ENCODE measurements around the gene TMTC3. TPM values are rescaled to one million over a fixed set of nuclear protein-coding genes. Genes with fewer than 3 reads are reported as not detected.

Gene TMTC3
- total and polyA plus RNA-seq, 7 experiments from 2014 or later, result 2.5 to 11.1 (median 6.8) TPM

GRCh38 chr12:88227263-88227662 is 85.2 kb downstream of the TMTC3 start:
- Histone ChIP-seq H3K27me3 (ENCODE audit: control insufficient read depth in 2 of 2, insufficient read depth in 2 of 2, low read length in 2 of 2) (no peaks in the 10 kb centered on the region), H3K4me3 (ENCODE audit: low read length) (no peak overlapping the region), H3K27ac (ENCODE audit: low read depth, low read length) (no peak overlapping the region), H3K4me1 (ENCODE audit: control insufficient read depth in 2 of 2, insufficient read depth in 2 of 2, low read length in 2 of 2) (no peaks in the 10 kb centered on the region), H3K36me3 (ENCODE audit: control insufficient read depth in 2 of 3, insufficient read depth in 3 of 3, low read length in 3 of 3) (no peaks in the 10 kb centered on the region), H3K9me3 (ENCODE audit: control insufficient read depth in 2 of 3, low read length in 3 of 3) (no peaks in the 10 kb centered on the region)
- H3K4me3 Mint-ChIP-seq, result peak overlapping the region in 1 of 10 donors; percentile 8
- no peak for ATAC-seq
- H3K4me1 Mint-ChIP-seq, result peaks cover 0 to 7% (median 5%) of the 10 kb centered on the region in 7 donors
- intact Hi-C loops (cut with micrococcal nuclease), result no loop called here
- H3K9me3 Mint-ChIP-seq, result peaks cover 0 to 11% (median 0%) of the 10 kb centered on the region in 11 donors
- H3K36me3 Mint-ChIP-seq, result peaks cover 0 to 11% (median 0%) of the 10 kb centered on the region in 5 donors
- DNase-seq, result peak in 1 of 9 donors; percentile 3
- POLR2A ChIA-PET, result no interaction called here
- no peaks in the 10 kb centered on the region for H3K27me3 Mint-ChIP-seq
- CTCF ChIA-PET, result no interaction called here
- peak overlapping the region in 4 of 9 donors; percentile 5 to 61 (median 14) for H3K27ac Mint-ChIP-seq

GRCh38 chr12:88227871-88228270 is 85.8 kb downstream of the TMTC3 start:
- POLR2A ChIA-PET, result no interaction called here
- peaks cover 0 to 7% (median 5%) of the 10 kb centered on the region in 7 donors for H3K4me1 Mint-ChIP-seq
- peaks cover 0 to 11% (median 0%) of the 10 kb centered on the region in 11 donors for H3K9me3 Mint-ChIP-seq
- intact Hi-C loops (cut with micrococcal nuclease), result no loop called here
- Histone ChIP-seq H3K4me1 (ENCODE audit: control insufficient read depth in 2 of 2, insufficient read depth in 2 of 2, low read length in 2 of 2) (no peaks in the 10 kb centered on the region), H3K36me3 (ENCODE audit: control insufficient read depth in 2 of 3, insufficient read depth in 3 of 3, low read length in 3 of 3) (no peaks in the 10 kb centered on the region), H3K27me3 (ENCODE audit: control insufficient read depth in 2 of 2, insufficient read depth in 2 of 2, low read length in 2 of 2) (no peaks in the 10 kb centered on the region), H3K4me3 (ENCODE audit: low read length) (no peak overlapping the region), H3K9me3 (ENCODE audit: control insufficient read depth in 2 of 3, low read length in 3 of 3) (no peaks in the 10 kb centered on the region), H3K27ac (ENCODE audit: low read depth, low read length) (no peak overlapping the region)
- H3K4me3 Mint-ChIP-seq, result no peak overlapping the region
- no peak for DNase-seq
- no peak for ATAC-seq
- CTCF ChIA-PET, result no interaction called here
- H3K27ac Mint-ChIP-seq, result no peak overlapping the region
- peaks cover 0 to 11% (median 0%) of the 10 kb centered on the region in 5 donors for H3K36me3 Mint-ChIP-seq
- H3K27me3 Mint-ChIP-seq, result no peaks in the 10 kb centered on the region

- H3K9me3 Mint-ChIP-seq, result peaks cover 0 to 11% (median 0%) of the 10 kb centered on the region in 11 donors
- peaks cover 0 to 11% (median 0%) of the 10 kb centered on the region in 5 donors for H3K36me3 Mint-ChIP-seq
- DNase-seq (no peak), ATAC-seq (no peak)
- no peak overlapping the region for H3K4me3 Mint-ChIP-seq
- intact Hi-C loops (cut with micrococcal nuclease), result no loop called here
- no peaks in the 10 kb centered on the region for H3K4me1 ChIP-seq (ENCODE audit: control insufficient read depth in 2 of 2, insufficient read depth in 2 of 2, low read length in 2 of 2)
- H3K27me3 Mint-ChIP-seq, result no peaks in the 10 kb centered on the region
- no peak overlapping the region for H3K4me3 ChIP-seq (ENCODE audit: low read length)
- H3K9me3 ChIP-seq (ENCODE audit: control insufficient read depth in 2 of 3, low read length in 3 of 3), result no peaks in the 10 kb centered on the region
- no peaks in the 10 kb centered on the region for H3K27me3 ChIP-seq (ENCODE audit: control insufficient read depth in 2 of 2, insufficient read depth in 2 of 2, low read length in 2 of 2)
- H3K27ac Mint-ChIP-seq, result peak overlapping the region in 1 of 9 donors; percentile 28
- H3K27ac ChIP-seq (ENCODE audit: low read depth, low read length), result no peak overlapping the region
- ChIA-PET CTCF (no interaction called here), POLR2A (no interaction called here)
- H3K4me1 Mint-ChIP-seq, result peaks cover 0 to 7% (median 5%) of the 10 kb centered on the region in 7 donors
- no peaks in the 10 kb centered on the region for H3K36me3 ChIP-seq (ENCODE audit: control insufficient read depth in 2 of 3, insufficient read depth in 3 of 3, low read length in 3 of 3)
These were observed 86.6 kb downstream of the TMTC3 start for GRCh38 chr12:88228720-88229119.

GRCh38 chr12:88230271-88230670 is 88.2 kb downstream of the TMTC3 start:
- ChIA-PET POLR2A (no interaction called here), CTCF (no interaction called here)
- Mint-ChIP-seq H3K27me3 (no peaks in the 10 kb centered on the region), H3K27ac (no peak overlapping the region), H3K9me3 (peaks cover 0 to 11% (median 0%) of the 10 kb centered on the region in 11 donors), H3K36me3 (peaks cover 0 to 11% (median 0%) of the 10 kb centered on the region in 5 donors), H3K4me1 (peaks cover 0 to 7% (median 5%) of the 10 kb centered on the region in 7 donors), H3K4me3 (no peak overlapping the region)
- Histone ChIP-seq H3K9me3 (ENCODE audit: control insufficient read depth in 2 of 3, low read length in 3 of 3) (no peaks in the 10 kb centered on the region), H3K4me3 (ENCODE audit: low read length) (no peak overlapping the region), H3K4me1 (ENCODE audit: control insufficient read depth in 2 of 2, insufficient read depth in 2 of 2, low read length in 2 of 2) (no peaks in the 10 kb centered on the region), H3K27ac (ENCODE audit: low read depth, low read length) (no peak overlapping the region), H3K27me3 (ENCODE audit: control insufficient read depth in 2 of 2, insufficient read depth in 2 of 2, low read length in 2 of 2) (no peaks in the 10 kb centered on the region), H3K36me3 (ENCODE audit: control insufficient read depth in 2 of 3, insufficient read depth in 3 of 3, low read length in 3 of 3) (no peaks in the 10 kb centered on the region)
- intact Hi-C loops (cut with micrococcal nuclease), result no loop called here
- no peak for DNase-seq
- no peak for ATAC-seq

- Mint-ChIP-seq H3K4me1 (peaks cover 0 to 9% (median 0%) of the 10 kb centered on the region in 7 donors), H3K27me3 (peaks cover 0 to 4% (median 0%) of the 10 kb centered on the region in 5 donors), H3K36me3 (peaks cover 0 to 2% (median 0%) of the 10 kb centered on the region in 5 donors), H3K9me3 (peaks cover 0 to 7% (median 3%) of the 10 kb centered on the region in 11 donors), H3K27ac (no peak overlapping the region), H3K4me3 (no peak overlapping the region)
- Histone ChIP-seq H3K9me3 (ENCODE audit: control insufficient read depth in 2 of 3, low read length in 3 of 3) (no peaks in the 10 kb centered on the region), H3K27ac (ENCODE audit: low read depth, low read length) (no peak overlapping the region), H3K4me1 (ENCODE audit: control insufficient read depth in 2 of 2, insufficient read depth in 2 of 2, low read length in 2 of 2) (no peaks in the 10 kb centered on the region), H3K36me3 (ENCODE audit: control insufficient read depth in 2 of 3, insufficient read depth in 3 of 3, low read length in 3 of 3) (no peaks in the 10 kb centered on the region), H3K27me3 (ENCODE audit: control insufficient read depth in 2 of 2, insufficient read depth in 2 of 2, low read length in 2 of 2) (no peaks in the 10 kb centered on the region), H3K4me3 (ENCODE audit: low read length) (no peak overlapping the region)
- intact Hi-C loops (cut with micrococcal nuclease), result no loop called here
- CTCF ChIA-PET, result no interaction called here
- ATAC-seq, result no peak
- POLR2A ChIA-PET, result no interaction called here
- peak in 1 of 9 donors; percentile 26 for DNase-seq
These were observed 93.2 kb downstream of the TMTC3 start for GRCh38 chr12:88235183-88235833.

- peaks cover 0 to 9% (median 3%) of the 10 kb centered on the region in 11 donors for H3K9me3 Mint-ChIP-seq
- ChIA-PET POLR2A (no interaction called here), CTCF (no interaction called here)
- peaks cover 0 to 4% (median 0%) of the 10 kb centered on the region in 5 donors for H3K27me3 Mint-ChIP-seq
- no peaks in the 10 kb centered on the region for H3K27me3 ChIP-seq (ENCODE audit: control insufficient read depth in 2 of 2, insufficient read depth in 2 of 2, low read length in 2 of 2)
- no peak overlapping the region for H3K27ac Mint-ChIP-seq
- no peak overlapping the region for H3K4me3 Mint-ChIP-seq
- peaks cover 0 to 14% (median 0%) of the 10 kb centered on the region in 7 donors for H3K4me1 Mint-ChIP-seq
- H3K4me3 ChIP-seq (ENCODE audit: low read length), result no peak overlapping the region
- ATAC-seq (no peak), DNase-seq (no peak)
- H3K9me3 ChIP-seq (ENCODE audit: control insufficient read depth in 2 of 3, low read length in 3 of 3), result no peaks in the 10 kb centered on the region
- no peaks in the 10 kb centered on the region for H3K36me3 ChIP-seq (ENCODE audit: control insufficient read depth in 2 of 3, insufficient read depth in 3 of 3, low read length in 3 of 3)
- no peaks in the 10 kb centered on the region for H3K4me1 ChIP-seq (ENCODE audit: control insufficient read depth in 2 of 2, insufficient read depth in 2 of 2, low read length in 2 of 2)
- intact Hi-C loops (cut with micrococcal nuclease), result no loop called here
- H3K27ac ChIP-seq (ENCODE audit: low read depth, low read length), result no peak overlapping the region
- peaks cover 0 to 2% (median 0%) of the 10 kb centered on the region in 5 donors for H3K36me3 Mint-ChIP-seq
These were observed 95.8 kb downstream of the TMTC3 start for GRCh38 chr12:88237954-88238353.

- ChIA-PET CTCF (no interaction called here), POLR2A (no interaction called here)
- Histone ChIP-seq H3K4me1 (ENCODE audit: control insufficient read depth in 2 of 2, insufficient read depth in 2 of 2, low read length in 2 of 2) (no peaks in the 10 kb centered on the region), H3K27ac (ENCODE audit: low read depth, low read length) (no peak overlapping the region), H3K27me3 (ENCODE audit: control insufficient read depth in 2 of 2, insufficient read depth in 2 of 2, low read length in 2 of 2) (no peaks in the 10 kb centered on the region), H3K9me3 (ENCODE audit: control insufficient read depth in 2 of 3, low read length in 3 of 3) (no peaks in the 10 kb centered on the region), H3K36me3 (ENCODE audit: control insufficient read depth in 2 of 3, insufficient read depth in 3 of 3, low read length in 3 of 3) (no peaks in the 10 kb centered on the region), H3K4me3 (ENCODE audit: low read length) (no peak overlapping the region)
- peaks cover 0 to 17% (median 0%) of the 10 kb centered on the region in 7 donors for H3K4me1 Mint-ChIP-seq
- H3K4me3 Mint-ChIP-seq, result no peak overlapping the region
- H3K9me3 Mint-ChIP-seq, result peaks cover 0 to 9% (median 3%) of the 10 kb centered on the region in 11 donors
- H3K36me3 Mint-ChIP-seq, result peaks cover 0 to 2% (median 0%) of the 10 kb centered on the region in 5 donors
- intact Hi-C loops (cut with micrococcal nuclease), result no loop called here
- peaks cover 0 to 4% (median 0%) of the 10 kb centered on the region in 5 donors for H3K27me3 Mint-ChIP-seq
- no peak for ATAC-seq
- no peak for DNase-seq
- H3K27ac Mint-ChIP-seq, result no peak overlapping the region
These were observed 96.3 kb downstream of the TMTC3 start for GRCh38 chr12:88238406-88238805.

Measured in naive thymus-derived CD4-positive, alpha-beta T cell (primary cell).